Heart right ventricle (tissue), 16 donors: ENCODE data around the gene SPNS2. TPM values are rescaled to one million over a fixed set of nuclear protein-coding genes. Genes with fewer than 3 reads are reported as not detected.

Experiments used
- ATAC-seq, 8 donors: fragments of 200-7000 bp; cut with Tn5 transposase; one replicate each; pipeline ENCODE4 v1.9.1; 2020; ENCODE audit warnings: mild to moderate bottlenecking in 8 of 8, moderate library complexity in 8 of 8, moderate number of reproducible peaks in 1 of 8
- DNase-seq, 2 donors: peaks; one replicate each; pipeline ENCODE4 v3.0.0-alpha.2; 2020
- H3K27ac ChIP-seq, 10 donors: fragments of 200-600 bp; sonication (generic) in 2 of 10; one replicate each; pipeline versions ENCODE4 v1.5.0 to v1.8.0; 2020 to 2022; ENCODE audit warnings: mild to moderate bottlenecking in 3 of 10
- H3K27me3 ChIP-seq, 7 donors: fragments of 200-600 bp; one replicate each; pipeline ENCODE4 v1.8.0; 2021 to 2022; ENCODE audit warnings: mild to moderate bottlenecking in 2 of 7
- H3K36me3 ChIP-seq, 9 donors: fragments of 200-600 bp; sonication (generic) in 1 of 9; one replicate each; pipeline versions ENCODE4 v1.5.0 to v1.8.0; 2020 to 2022; ENCODE audit warnings: mild to moderate bottlenecking in 2 of 9
- H3K4me1 ChIP-seq, 9 donors: fragments of 200-600 bp; sonication (generic) in 1 of 9; one replicate each; pipeline versions ENCODE4 v1.5.0 to v1.8.0; 2020 to 2022; ENCODE audit warnings: mild to moderate bottlenecking in 4 of 9
- H3K4me3 ChIP-seq, 10 donors: fragments of 200-600 bp; sonication (generic) in 2 of 10; one replicate each; pipeline versions ENCODE4 v1.5.0 to v1.8.0; 2020 to 2022; ENCODE audit warnings: mild to moderate bottlenecking in 7 of 10, moderate library complexity in 2 of 10
- H3K9me3 ChIP-seq, 11 donors: fragments of 200-600 bp in 10 of 11; sonication (generic) in 2 of 11; one replicate each; pipeline versions ENCODE4 v1.5.0 to v1.8.0; 2013 to 2022; ENCODE audit warnings: mild to moderate bottlenecking in 2 of 11, control low read depth in 1 of 11, moderate library complexity in 1 of 11
- CTCF ChIP-seq, 9 donors: fragments of 200-600 bp; sonication (generic) in 2 of 9; IDR thresholded peaks; one replicate each; pipeline versions ENCODE4 v1.5.0 to v1.8.0; 2021 to 2022; ENCODE audit warnings: antibody characterized with exemption in 9 of 9, mild to moderate bottlenecking in 5 of 9, moderate library complexity in 1 of 9
- WGBS, 2 donors: extraction: QIAGEN DNeasy Blood & Tissue Kit; methylation state at CpG; one replicate each; pipeline ENCODE4 v1.1.7; 2013; ENCODE audit warnings: inconsistent platforms in 1 of 2; 5-methylcytosine and 5-hydroxymethylcytosine counted together
- intact Hi-C, 10 donors: fragments of 100-400 bp; cut with DNase I; formaldehyde crosslinking; loops; one replicate each; pipeline versions ENCODE4 v1.11.1 to v1.14.2; 2022
- polyA plus RNA-seq, 2 donors: library from polyadenylated mRNA; stranded (reverse); fragments of 200-250 nt; gene quantifications; one replicate each; pipeline ENCODE4 v1.2.3, GENCODE V29; 2013
- total RNA-seq, 10 donors: library from RNA; stranded (reverse); fragmentation: NEBNext Ultra II Directional in 3 of 10; extraction: Animal tissue kit (Norgen Biotek cat#: 25700) in 3 of 10; gene quantifications; one replicate each; pipeline versions ENCODE4 v1.2.1 to v1.2.4, GENCODE V29; 2021 to 2023
- donor health status: Arrhythmogenic right ventricular cardiomyopathy.
- donor health status: ischemic (EF 13 %, LVEDD 7.1; RV severe dilation, severe dysfunction).
- donor health status: healthy with polysubstance abuse.
- donor health status: DM: no; HTN: yes; CAD: no.
- donor health status: DM: no; HTN: no; CAD: no.
- donor health status: ischemic (EF 25% LVEDD 6.9; RV normal size, moderate dysfunction).
- donor health status: ischemic (EF 25% LVEDD 5.7; RV mildly dilated, moderate dysfunction).
- donor health status: healthy.
- donor health status: DM: yes; HTN: yes; CAD: no.
- donor health status: Ischemic cardiomyopathy.
- donor health status: ischemic (EF 35%, LVEDD 5.7; RV mildly dilated, moderate dysfunction).
- donor health status: nonischemic (EF 11% LVEDD 7.7; RV severe dilation, severe dysfunction).
- donor health status: DM: yes; HTN: yes; CAD: no.
- donor health status: PGD.
- donor health status: ischemic (EF 29% LVEDD 5.4; RV normal size, mild dysfunction).
- donor health status: nonischemic (EF 23%, LVEDD 6.1; RV moderate dilation, normal function).

Gene SPNS2
- total and polyA plus RNA-seq, 12 donors: 4.5 to 27.7 (median 9.8) TPM

GRCh38 chr17:4533523-4534504 is 35.1 kb downstream of the SPNS2 start:
- DNase-seq (peak in 1 of 2 donors; percentile 49), ATAC-seq (peak in 6 of 8 donors; percentile 7 to 16 (median 11))
- Histone ChIP-seq H3K36me3 (peaks cover 0 to 16% (median 0%) of the 10 kb centered on the region in 9 donors), H3K27me3 (no peaks in the 10 kb centered on the region), H3K4me1 (peaks cover 27 to 100% (median 86%) of the 10 kb centered on the region in 9 donors), H3K9me3 (no peaks in the 10 kb centered on the region), H3K4me3 (no peak overlapping the region), H3K27ac (peak overlapping the region in 9 of 10 donors; percentile 41 to 88 (median 64))
- WGBS, 2 donors: 65 to 70% methylated on average over 23 of the region's 23 CpGs
- peak in 1 of 9 donors; percentile 15 for TF ChIP-seq CTCF (IDR thresholded peaks at IDR 0.05)
- intact Hi-C loops: loop anchor here in 2 of 10 donors (10.0 kb wide), 1 partner anchor 109 kb away; no protein-coding TSS in a partner anchor

- DNase-seq (no peak), ATAC-seq (no peak)
- no peak overlapping the region for H3K4me3 ChIP-seq
- H3K9me3 ChIP-seq: no peaks in the 10 kb centered on the region
- H3K27ac ChIP-seq: peak overlapping the region; percentile 20 to 88 (median 64)
- peaks cover 27 to 100% (median 89%) of the 10 kb centered on the region in 9 donors for H3K4me1 ChIP-seq
- 66 to 86% methylated on average over 16 to 17 of the region's 17 CpGs for WGBS, 2 donors
- H3K27me3 ChIP-seq: no peaks in the 10 kb centered on the region
- H3K36me3 ChIP-seq: peaks cover 0 to 23% (median 6%) of the 10 kb centered on the region in 9 donors
- no peak for TF ChIP-seq CTCF (IDR thresholded peaks at IDR 0.05)
- intact Hi-C loops: loop anchor here in 2 of 10 donors (10.0 kb wide), 1 partner anchor 110 kb away; no protein-coding TSS in a partner anchor
Observed at GRCh38 chr17:4534515-4534914, 35.8 kb downstream of the SPNS2 start.

GRCh38 chr17:4534928-4535666 is 36.4 kb downstream of the SPNS2 start:
- H3K4me3 ChIP-seq: no peak overlapping the region
- intact Hi-C loops: loop anchor here in 4 of 10 donors (5.0 to 10.0 kb wide), 3 partner anchors 38 to 113 kb away; partner anchors contain the start of gene SPNS2 (in 1 of the 4)
- H3K27ac ChIP-seq: peak overlapping the region in 8 of 10 donors; percentile 20 to 88 (median 67)
- H3K27me3 ChIP-seq: no peaks in the 10 kb centered on the region
- H3K4me1 ChIP-seq: peaks cover 23 to 100% (median 85%) of the 10 kb centered on the region in 9 donors
- no peak for DNase-seq
- no peaks in the 10 kb centered on the region for H3K9me3 ChIP-seq
- peaks cover 0 to 29% (median 11%) of the 10 kb centered on the region in 9 donors for H3K36me3 ChIP-seq
- no peak for TF ChIP-seq CTCF (IDR thresholded peaks at IDR 0.05)
- no peak for ATAC-seq
- 88 to 91% methylated on average over 27 of the region's 27 CpGs for WGBS, 2 donors
